HCT116 (cell line): ENCODE results near the gene OPCML.

Experiments
- EZH2 ChIP-seq: fragments of 200-600 bp; sonication (generic); IDR thresholded peaks from 2 replicates; pipeline ENCODE4 v1.6.1; 2017; ENCODE audit warnings: antibody characterized with exemption, mixed run types
- EZH2phosphoT487 ChIP-seq: fragments of 200-600 bp; IDR thresholded peaks from 2 replicates; pipeline ENCODE4 v1.6.1; 2018; ENCODE audit warnings: antibody characterized with exemption, borderline replicate concordance
- JUND ChIP-seq: IDR thresholded peaks from 2 replicates; pipeline ENCODE4 v1.6.1; 2012
- POLR2A ChIP-seq: IDR thresholded peaks from 2 replicates; pipeline ENCODE4 v1.7.0; 2011; ENCODE audit warnings: borderline replicate concordance; ENCODE audit not compliant: insufficient read depth, insufficient read length; ENCODE audit errors: extremely low read depth
- RAD21 ChIP-seq: IDR thresholded peaks from 2 replicates; pipeline ENCODE4 v1.6.1; 2012; ENCODE audit warnings: low read depth, mild to moderate bottlenecking
- TF ChIP-seq, protein P1 (sequence below), 3 experiments: fragments of 200-600 bp in 1 of 3; sonication (generic) in 1 of 3; IDR thresholded peaks in 2 of 3; conservative IDR thresholded peaks in 1 of 3; 2 replicates each; pipeline ENCODE4 v1.5.1; 2012 to 2017; ENCODE audit warnings: low read depth in 2 of 3, low read length in 2 of 3, antibody characterized with exemption in 1 of 3, borderline replicate concordance in 1 of 3, control low read depth in 1 of 3, mild to moderate bottlenecking in 1 of 3, mixed read lengths in 1 of 3, mixed run types in 1 of 3, moderate library complexity in 1 of 3; ENCODE audit not compliant: insufficient read depth in 1 of 3

DNA sequence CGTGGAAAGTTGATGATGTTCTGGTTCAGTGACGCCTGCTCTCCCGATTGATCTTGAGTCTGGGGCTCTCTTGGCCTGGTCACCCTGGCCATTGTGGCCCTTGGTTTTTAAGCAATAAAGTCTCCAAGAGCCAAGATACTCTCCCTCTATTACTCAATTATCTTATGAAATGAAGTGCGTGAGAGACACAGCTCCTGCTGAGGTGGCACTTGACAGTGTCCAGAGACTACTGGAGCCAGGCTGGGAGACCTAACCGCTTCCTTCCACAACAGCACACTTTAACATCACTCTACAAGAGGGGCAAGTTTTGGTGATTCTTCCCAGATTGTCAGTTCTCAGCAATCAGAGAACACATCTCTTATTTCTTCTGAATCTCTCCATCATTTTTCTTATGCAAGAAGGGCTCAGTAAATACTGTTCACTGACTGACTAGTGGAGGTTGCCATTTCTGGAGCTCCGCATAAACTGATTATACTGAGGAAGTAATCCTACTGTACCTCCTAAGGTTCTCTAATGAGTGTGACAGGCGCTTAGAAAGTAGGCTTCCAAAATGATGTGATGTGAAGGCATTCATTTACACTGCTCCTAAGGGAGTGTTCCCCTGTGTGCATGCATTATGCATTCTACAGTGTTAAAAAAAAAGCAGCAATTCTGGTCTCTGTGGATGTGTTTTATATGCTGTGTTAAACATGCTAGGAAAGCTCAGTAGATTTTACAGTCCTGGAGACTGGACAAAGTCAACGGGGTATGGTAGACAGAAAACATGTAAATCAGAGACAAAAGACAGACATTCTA lies 968.0 kb downstream of the OPCML start:
- TF ChIP-seq JUND: no peak
- TF ChIP-seq, protein P1, sequence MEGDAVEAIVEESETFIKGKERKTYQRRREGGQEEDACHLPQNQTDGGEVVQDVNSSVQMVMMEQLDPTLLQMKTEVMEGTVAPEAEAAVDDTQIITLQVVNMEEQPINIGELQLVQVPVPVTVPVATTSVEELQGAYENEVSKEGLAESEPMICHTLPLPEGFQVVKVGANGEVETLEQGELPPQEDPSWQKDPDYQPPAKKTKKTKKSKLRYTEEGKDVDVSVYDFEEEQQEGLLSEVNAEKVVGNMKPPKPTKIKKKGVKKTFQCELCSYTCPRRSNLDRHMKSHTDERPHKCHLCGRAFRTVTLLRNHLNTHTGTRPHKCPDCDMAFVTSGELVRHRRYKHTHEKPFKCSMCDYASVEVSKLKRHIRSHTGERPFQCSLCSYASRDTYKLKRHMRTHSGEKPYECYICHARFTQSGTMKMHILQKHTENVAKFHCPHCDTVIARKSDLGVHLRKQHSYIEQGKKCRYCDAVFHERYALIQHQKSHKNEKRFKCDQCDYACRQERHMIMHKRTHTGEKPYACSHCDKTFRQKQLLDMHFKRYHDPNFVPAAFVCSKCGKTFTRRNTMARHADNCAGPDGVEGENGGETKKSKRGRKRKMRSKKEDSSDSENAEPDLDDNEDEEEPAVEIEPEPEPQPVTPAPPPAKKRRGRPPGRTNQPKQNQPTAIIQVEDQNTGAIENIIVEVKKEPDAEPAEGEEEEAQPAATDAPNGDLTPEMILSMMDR (IDR thresholded peaks at IDR 0.05 in 2 of 3, conservative IDR thresholded peaks at IDR 0.05 in 1 of 3; ENCODE audit: borderline replicate concordance in 1 of 3, insufficient read depth in 1 of 3, low read depth in 2 of 3, low read length in 2 of 3): no peak
- TF ChIP-seq RAD21: no peak
- no peak for TF ChIP-seq POLR2A
- TF ChIP-seq EZH2phosphoT487: no peak
- no peak for TF ChIP-seq EZH2
